Measurements from ENCODE around the gene GAS6.
"Not testable (repeated sequence)": the region's sequence is repeated elsewhere in the genome, so short reads cannot be mapped to it uniquely, and the experiment has no call there.

The GAS6 gene

DNA sequence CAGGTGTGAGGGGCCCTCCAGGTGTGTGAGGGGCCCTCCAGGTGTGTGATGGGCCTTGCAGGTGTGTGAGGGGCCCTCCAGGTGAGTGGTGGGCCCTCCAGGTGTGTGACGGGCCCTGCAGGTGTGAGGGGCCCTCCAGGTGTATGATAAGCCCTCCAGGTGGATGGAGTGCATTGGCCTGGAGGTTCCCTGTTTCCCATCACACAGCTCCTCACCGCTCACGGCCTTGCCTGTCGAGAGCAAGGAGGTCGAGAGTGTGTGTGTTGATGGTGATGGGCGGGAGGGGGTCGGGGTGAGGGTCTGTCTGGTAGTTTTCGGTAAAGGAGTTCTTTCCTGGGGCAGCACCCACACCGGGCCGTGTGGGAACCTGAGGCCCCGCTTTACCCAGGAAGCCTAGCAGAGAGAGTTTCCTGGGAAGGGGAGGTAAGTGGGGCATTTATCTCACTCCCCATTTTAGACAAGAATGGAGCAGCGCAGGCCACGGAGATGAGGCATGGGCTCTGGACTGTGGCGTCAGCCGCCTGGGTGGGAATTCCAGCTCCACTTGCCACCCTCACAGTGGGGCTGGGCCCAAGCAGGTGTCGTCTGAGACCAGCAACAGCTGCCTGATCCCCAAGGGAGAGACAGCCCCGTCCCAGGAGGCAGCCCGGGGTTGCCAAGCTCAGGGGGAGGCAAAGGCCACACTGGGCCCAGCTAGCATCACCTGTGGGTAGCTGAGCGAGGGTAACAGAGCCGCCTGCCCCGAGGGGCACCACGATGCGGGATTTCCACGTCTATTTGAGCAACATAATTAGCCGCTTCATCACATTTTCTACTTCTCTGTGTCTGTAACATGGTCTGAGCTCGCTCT is 10.9 kb upstream of the GAS6 start:
- peaks cover 3% of the 10 kb centered on the region for H3K27me3 ChIP-seq (ENCODE audit: insufficient read depth, low read length)

DNA sequence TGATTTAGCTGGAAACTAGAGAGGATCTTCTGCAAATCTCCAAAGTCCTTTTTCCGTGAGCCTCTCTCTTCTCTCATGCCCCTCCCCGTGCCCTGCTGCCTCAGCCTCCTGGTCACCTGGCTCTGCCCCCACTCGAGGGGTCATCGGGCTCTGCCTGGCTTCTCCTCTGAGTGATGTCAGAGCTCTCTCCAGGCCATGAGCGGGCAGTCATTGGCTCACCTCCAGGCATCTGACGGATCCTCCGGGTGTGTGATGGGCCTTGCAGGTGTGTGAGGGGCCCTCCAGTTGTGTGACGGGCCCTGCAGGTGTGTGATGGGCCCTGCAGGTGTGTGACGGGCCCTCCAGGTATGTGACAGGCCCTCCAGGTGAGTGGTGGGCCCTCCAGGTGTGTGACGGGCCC is 10.3 kb upstream of the GAS6 start:
- Histone ChIP-seq H3K36me3 (ENCODE audit: insufficient read depth, low read length) (no peaks in the 10 kb centered on the region), H3K4me1 (ENCODE audit: insufficient read depth, low read length) (peaks cover 7% of the 10 kb centered on the region)

More for the DNA sequence above, 10.9 kb upstream of the GAS6 start:
- peaks cover 14% of the 10 kb centered on the region for H3K4me1 ChIP-seq (ENCODE audit: insufficient read depth, low read length)
- H3K36me3 ChIP-seq (ENCODE audit: insufficient read depth, low read length): no peaks in the 10 kb centered on the region
- no peak overlapping the region for H2AFZ ChIP-seq (ENCODE audit: low read depth, low read length)
- H3K9me3 ChIP-seq (ENCODE audit: low read length): peaks cover 1% of the 10 kb centered on the region
- no peak overlapping the region for H3K4me3 ChIP-seq (ENCODE audit: low read length)

DNA sequence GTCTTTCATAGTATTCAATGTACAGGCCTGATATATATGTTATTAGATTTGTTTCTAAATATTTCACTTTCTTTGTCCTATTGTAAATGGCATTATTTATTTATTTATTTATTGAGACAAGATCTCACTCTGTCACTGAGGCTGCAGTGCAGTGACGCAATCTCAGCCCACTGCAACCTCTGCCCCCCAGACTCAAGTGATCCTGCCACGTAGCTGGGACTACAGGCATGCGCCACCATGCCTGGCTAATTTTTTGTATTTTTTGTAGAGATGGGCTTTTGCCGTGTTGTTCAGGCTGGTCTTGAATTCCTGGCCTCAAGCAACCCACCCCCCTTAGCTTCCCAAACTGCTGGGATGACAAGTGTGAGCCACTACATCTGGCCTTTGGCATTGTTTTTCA is 5.4 kb upstream of the GAS6 start:
- Histone ChIP-seq H3K4me1 (ENCODE audit: insufficient read depth, low read length) (peaks cover 7% of the 10 kb centered on the region), H2AFZ (ENCODE audit: low read depth, low read length) (no peak overlapping the region), H3K36me3 (ENCODE audit: insufficient read depth, low read length) (no peaks in the 10 kb centered on the region), H3K27me3 (ENCODE audit: insufficient read depth, low read length) (no peaks in the 10 kb centered on the region), H3K4me3 (ENCODE audit: low read length) (no peak overlapping the region), H3K9me3 (ENCODE audit: low read length) (peaks cover 1% of the 10 kb centered on the region)

More for the DNA sequence above, 10.3 kb upstream of the GAS6 start:
- Histone ChIP-seq H3K27me3 (ENCODE audit: insufficient read depth, low read length) (peaks cover 3% of the 10 kb centered on the region), H3K4me3 (ENCODE audit: low read length) (no peak overlapping the region), H3K9me3 (ENCODE audit: low read length) (peaks cover 1% of the 10 kb centered on the region), H2AFZ (ENCODE audit: low read depth, low read length) (no peak overlapping the region)

GRCh38 chr13:113867913-113868312 is 4.0 kb upstream of the GAS6 start:
- not testable (repeated sequence) for H3K9me3 ChIP-seq (ENCODE audit: low read length); H3K27me3 ChIP-seq (ENCODE audit: insufficient read depth, low read length); H3K4me1 ChIP-seq (ENCODE audit: insufficient read depth, low read length); H3K36me3 ChIP-seq (ENCODE audit: insufficient read depth, low read length); H2AFZ ChIP-seq (ENCODE audit: low read depth, low read length); H3K4me3 ChIP-seq (ENCODE audit: low read length)

DNA sequence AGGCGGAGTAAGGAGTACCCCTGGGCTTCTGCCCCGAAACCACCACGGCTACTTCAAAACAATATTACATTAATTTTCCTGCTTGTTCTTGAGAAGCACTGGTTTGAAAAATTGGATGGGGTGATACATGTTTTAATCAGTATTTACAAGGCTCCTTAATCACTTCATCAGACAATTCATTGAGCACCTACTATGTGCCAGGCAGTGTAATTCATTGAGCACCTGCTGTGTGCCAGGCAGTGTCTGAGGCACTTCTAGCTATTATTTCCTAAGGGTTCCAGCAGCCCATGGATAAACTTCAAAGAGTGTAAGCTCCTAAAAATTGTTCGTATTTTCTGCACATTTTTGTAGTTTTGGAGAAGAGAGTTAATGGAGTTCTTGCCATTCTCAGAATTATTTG is 1.6 kb upstream of the GAS6 start:
- no peaks in the 10 kb centered on the region for H3K27me3 ChIP-seq (ENCODE audit: insufficient read depth, low read length)
- H3K36me3 ChIP-seq (ENCODE audit: insufficient read depth, low read length): no peaks in the 10 kb centered on the region
- no peak overlapping the region for H2AFZ ChIP-seq (ENCODE audit: low read depth, low read length)
- peaks cover 15% of the 10 kb centered on the region for H3K4me1 ChIP-seq (ENCODE audit: insufficient read depth, low read length)
- no peak overlapping the region for H3K4me3 ChIP-seq (ENCODE audit: low read length)
- H3K9me3 ChIP-seq (ENCODE audit: low read length): no peaks in the 10 kb centered on the region

- Histone ChIP-seq H3K9me3 (ENCODE audit: low read length) (no peaks in the 10 kb centered on the region), H2AFZ (ENCODE audit: low read depth, low read length) (peak overlapping the region; percentile 57), H3K36me3 (ENCODE audit: insufficient read depth, low read length) (no peaks in the 10 kb centered on the region), H3K27me3 (ENCODE audit: insufficient read depth, low read length) (no peaks in the 10 kb centered on the region), H3K4me1 (ENCODE audit: insufficient read depth, low read length) (peaks cover 17% of the 10 kb centered on the region), H3K4me3 (ENCODE audit: low read length) (peak overlapping the region; percentile 58)
Observed at GRCh38 chr13:113864273-113864890, 506 bp upstream of the GAS6 start.

GRCh38 chr13:113862931-113863523 is 849 bp downstream of the GAS6 start:
- H3K9me3 ChIP-seq (ENCODE audit: low read length): no peaks in the 10 kb centered on the region
- H3K4me1 ChIP-seq (ENCODE audit: insufficient read depth, low read length): peaks cover 16% of the 10 kb centered on the region
- H3K4me3 ChIP-seq (ENCODE audit: low read length): peak overlapping the region; percentile 58
- H3K36me3 ChIP-seq (ENCODE audit: insufficient read depth, low read length): no peaks in the 10 kb centered on the region
- H3K27me3 ChIP-seq (ENCODE audit: insufficient read depth, low read length): no peaks in the 10 kb centered on the region
- H2AFZ ChIP-seq (ENCODE audit: low read depth, low read length): peak overlapping the region; percentile 57

GRCh38 chr13:113862191-113862930 is 1.5 kb downstream of the GAS6 start:
- no peaks in the 10 kb centered on the region for H3K27me3 ChIP-seq (ENCODE audit: insufficient read depth, low read length)
- H3K9me3 ChIP-seq (ENCODE audit: low read length): no peaks in the 10 kb centered on the region
- peaks cover 15% of the 10 kb centered on the region for H3K4me1 ChIP-seq (ENCODE audit: insufficient read depth, low read length)
- no peaks in the 10 kb centered on the region for H3K36me3 ChIP-seq (ENCODE audit: insufficient read depth, low read length)
- no peak overlapping the region for H2AFZ ChIP-seq (ENCODE audit: low read depth, low read length)
- H3K4me3 ChIP-seq (ENCODE audit: low read length): no peak overlapping the region

- H3K27me3 ChIP-seq (ENCODE audit: insufficient read depth, low read length): no peaks in the 10 kb centered on the region
- no peak overlapping the region for H2AFZ ChIP-seq (ENCODE audit: low read depth, low read length)
- no peaks in the 10 kb centered on the region for H3K9me3 ChIP-seq (ENCODE audit: low read length)
- no peak overlapping the region for H3K4me3 ChIP-seq (ENCODE audit: low read length)
- no peaks in the 10 kb centered on the region for H3K36me3 ChIP-seq (ENCODE audit: insufficient read depth, low read length)
- peaks cover 15% of the 10 kb centered on the region for H3K4me1 ChIP-seq (ENCODE audit: insufficient read depth, low read length)
Observed at GRCh38 chr13:113861433-113862030, 2.3 kb downstream of the GAS6 start.

DNA sequence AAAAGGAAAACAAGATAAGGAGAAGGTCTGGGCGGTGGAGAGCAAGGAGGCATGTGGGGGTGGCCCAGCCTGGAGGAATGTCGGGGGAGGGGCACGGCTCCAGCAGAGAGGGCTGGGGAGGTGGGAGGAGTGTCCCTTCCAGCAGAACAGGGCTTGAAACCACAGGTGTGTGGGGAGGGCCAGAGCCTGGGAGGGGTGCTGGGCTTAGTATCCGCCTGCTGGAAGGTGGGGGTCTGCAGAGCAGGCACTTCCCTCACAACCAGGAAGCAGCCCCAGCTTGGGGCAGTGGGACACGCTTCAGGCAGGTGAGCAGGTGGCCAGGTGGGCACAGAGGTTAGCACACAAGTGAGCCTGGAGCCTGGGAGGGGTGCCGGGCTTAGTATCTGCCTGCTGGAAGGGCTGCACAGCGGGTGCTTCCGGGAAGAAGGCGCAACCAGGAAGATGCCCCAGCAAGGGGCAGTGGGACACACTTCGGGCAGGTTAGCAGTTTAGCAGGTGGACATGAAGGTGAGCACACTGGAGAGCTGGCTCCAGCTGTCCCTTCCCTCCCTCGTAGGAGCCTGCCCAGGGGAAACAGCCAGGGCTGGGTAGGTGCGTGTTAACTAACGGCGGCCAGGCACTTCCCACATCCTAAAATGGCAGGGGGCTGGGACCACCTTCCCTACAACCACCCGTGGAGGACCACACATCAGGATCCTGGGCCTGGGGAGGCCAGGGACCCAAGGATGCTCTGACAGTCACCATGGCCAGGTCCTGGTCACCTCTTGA is 3.0 kb downstream of the GAS6 start:
- Histone ChIP-seq H3K4me1 (ENCODE audit: insufficient read depth, low read length) (peaks cover 15% of the 10 kb centered on the region), H3K27me3 (ENCODE audit: insufficient read depth, low read length) (no peaks in the 10 kb centered on the region), H2AFZ (ENCODE audit: low read depth, low read length) (no peak overlapping the region), H3K4me3 (ENCODE audit: low read length) (no peak overlapping the region), H3K36me3 (ENCODE audit: insufficient read depth, low read length) (no peaks in the 10 kb centered on the region), H3K9me3 (ENCODE audit: low read length) (no peaks in the 10 kb centered on the region)

GRCh38 chr13:113860051-113860664 is 3.7 kb downstream of the GAS6 start:
- Histone ChIP-seq H3K4me1 (ENCODE audit: insufficient read depth, low read length) (peaks cover 15% of the 10 kb centered on the region), H3K4me3 (ENCODE audit: low read length) (no peak overlapping the region), H3K27me3 (ENCODE audit: insufficient read depth, low read length) (no peaks in the 10 kb centered on the region), H2AFZ (ENCODE audit: low read depth, low read length) (no peak overlapping the region), H3K36me3 (ENCODE audit: insufficient read depth, low read length) (no peaks in the 10 kb centered on the region), H3K9me3 (ENCODE audit: low read length) (no peaks in the 10 kb centered on the region)
